ENCODE measurements around the gene ELL3. TPM values are rescaled to one million over a fixed set of nuclear protein-coding genes. Genes with fewer than 3 reads are reported as not detected.

ELL3 gene
- total RNA-seq, 4 donors from 2014 or later, result 5.1 to 6.6 (median 5.8) TPM

GRCh38 chr15:43779016-43779415 lies 2.2 kb upstream of the ELL3 start:
- TF ChIP-seq POLR2A (IDR thresholded peaks at IDR 0.05) (no peak), CTCF (IDR thresholded peaks at IDR 0.05) (no peak), POLR2AphosphoS5 (IDR thresholded peaks at IDR 0.05) (no peak), EP300 (IDR thresholded peaks at IDR 0.05) (no peak)
- H3K4me1 ChIP-seq, result peaks cover 0 to 27% (median 4%) of the 10 kb centered on the region in 3 donors
- 88 to 90% methylated on average over 1 of the region's 1 CpG for WGBS, 2 donors (ENCODE audit: low coverage in 1 of 2)

GRCh38 chr15:43777267-43777914 lies 625 bp upstream of the ELL3 start:
- Histone ChIP-seq H3K27me3 (no peaks in the 10 kb centered on the region), H3K27ac (peak overlapping the region; percentile 59 to 93 (median 92)), H3K4me3 (peak overlapping the region; percentile 49 to 64), H3K4me1 (peaks cover 0 to 27% (median 4%) of the 10 kb centered on the region in 3 donors), H3K9me3 (no peaks in the 10 kb centered on the region), H3K36me3 (peaks cover 0 to 20% of the 10 kb centered on the region in 2 donors)
- TF ChIP-seq POLR2A (IDR thresholded peaks at IDR 0.05) (no peak), POLR2AphosphoS5 (IDR thresholded peaks at IDR 0.05) (peak; percentile 55), CTCF (IDR thresholded peaks at IDR 0.05) (peak; percentile 54 to 86 (median 82)), EP300 (IDR thresholded peaks at IDR 0.05) (no peak)
- ATAC-seq, result peak; percentile 91
- 0 to 11% methylated on average over 2 to 4 of the region's 31 CpGs for WGBS, 2 donors (ENCODE audit: low coverage in 1 of 2)

More at GRCh38 chr15:43779016-43779415, 2.2 kb upstream of the ELL3 start:
- Histone ChIP-seq H3K9me3 (no peaks in the 10 kb centered on the region), H3K36me3 (peaks cover 0 to 4% of the 10 kb centered on the region in 2 donors), H3K4me3 (no peak overlapping the region), H3K27me3 (no peaks in the 10 kb centered on the region), H3K27ac (no peak overlapping the region)
- no peak for ATAC-seq

DNA sequence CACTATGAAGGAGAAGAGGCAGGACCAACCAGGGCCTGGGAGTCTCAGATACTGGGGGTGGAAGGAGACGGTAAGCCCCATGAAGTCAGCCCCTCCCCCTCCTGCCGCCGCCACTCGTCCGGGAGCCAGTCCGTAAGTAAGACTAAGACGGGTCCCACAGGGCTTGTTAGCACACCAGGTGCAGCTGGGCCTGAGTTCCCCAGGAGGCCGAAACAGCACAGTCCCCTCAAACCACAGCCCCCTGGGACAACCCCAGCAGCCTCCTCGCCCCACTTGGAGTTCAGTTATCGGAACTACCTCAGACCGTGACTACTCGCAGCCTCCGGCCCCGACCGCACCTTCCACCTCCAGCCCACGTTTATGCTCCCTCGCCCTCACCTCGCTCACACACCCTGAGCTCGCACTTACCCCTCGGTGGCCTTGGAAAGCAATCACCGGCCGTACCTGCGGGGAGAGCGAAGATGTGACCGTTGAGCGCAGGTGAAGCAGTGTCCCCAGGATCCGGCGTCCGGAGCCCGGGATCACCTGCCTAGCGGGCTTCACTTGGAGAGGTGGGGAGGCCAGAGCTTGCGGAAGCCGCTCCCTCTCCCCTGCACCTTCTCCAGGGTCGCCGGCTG lies 557 bp downstream of the ELL3 start:
- H3K27ac ChIP-seq, result peak overlapping the region; percentile 59 to 93 (median 92)
- no peaks in the 10 kb centered on the region for H3K9me3 ChIP-seq
- H3K27me3 ChIP-seq, result no peaks in the 10 kb centered on the region
- WGBS, 2 donors (ENCODE audit: low coverage in 1 of 2), result no CpG with 5 or more reads among the region's 35 CpGs
- TF ChIP-seq POLR2AphosphoS5 (IDR thresholded peaks at IDR 0.05) (no peak), EP300 (IDR thresholded peaks at IDR 0.05) (no peak), CTCF (IDR thresholded peaks at IDR 0.05) (no peak), POLR2A (IDR thresholded peaks at IDR 0.05) (no peak)
- H3K4me3 ChIP-seq, result peak overlapping the region; percentile 49 to 64
- ATAC-seq, result no peak
- H3K36me3 ChIP-seq, result peaks cover 0 to 32% of the 10 kb centered on the region in 2 donors
- H3K4me1 ChIP-seq, result peaks cover 0 to 27% (median 4%) of the 10 kb centered on the region in 3 donors

GRCh38 chr15:43775411-43775965 lies 1.3 kb downstream of the ELL3 start:
- TF ChIP-seq POLR2AphosphoS5 (IDR thresholded peaks at IDR 0.05), result no peak
- no peak for TF ChIP-seq POLR2A (IDR thresholded peaks at IDR 0.05)
- peak in 2 of 4 experiments; percentile 31 to 34 for TF ChIP-seq CTCF (IDR thresholded peaks at IDR 0.05)
- TF ChIP-seq EP300 (IDR thresholded peaks at IDR 0.05), result no peak
- no peak for ATAC-seq
- H3K4me1 ChIP-seq, result peaks cover 0 to 27% (median 4%) of the 10 kb centered on the region in 3 donors
- no peak overlapping the region for H3K4me3 ChIP-seq
- peak overlapping the region in 3 of 4 donors; percentile 92 to 93 (median 93) for H3K27ac ChIP-seq
- H3K9me3 ChIP-seq, result no peaks in the 10 kb centered on the region
- H3K27me3 ChIP-seq, result no peaks in the 10 kb centered on the region
- WGBS, 2 donors (ENCODE audit: low coverage in 1 of 2), result 100% methylated on average over 1 of the region's 1 CpG; no CpG with 5 or more reads in 1 of the 2 donors
- H3K36me3 ChIP-seq, result peaks cover 3 to 39% of the 10 kb centered on the region in 2 donors
